Endothelial cell of umbilical vein (primary cell): ENCODE data around the gene USHBP1. TPM values are rescaled to one million over a fixed set of nuclear protein-coding genes. Genes with fewer than 3 reads are reported as not detected.

Experiments used
- BruUV-seq: library from RNA; stranded (reverse); fragments of 400-500 nt; replicated peaks from 2 replicates; lab custom pipeline; 2021; lab: Mats Ljungman, UMichigan
- CTCF ChIA-PET: fragments of 300-600, 350-600 bp; sonication (Branson Sonifier 250); formaldehyde crosslinking; loops from one replicate; lab custom pipeline; 2021; ENCODE audit warnings: antibody characterized with exemption, inconsistent platforms; lab: Charles Lee
- POLR2A ChIA-PET: fragments of 300-600, 350-600 bp; sonication (Branson Sonifier 250); formaldehyde crosslinking; loops from one replicate; lab custom pipeline; 2021; ENCODE audit warnings: antibody characterized with exemption, inconsistent platforms; lab: Charles Lee
- DNase-seq: peaks from one replicate; pipeline ENCODE4 v3.0.0-alpha.2; 2011; ENCODE audit warnings: low read depth, low spot score
- FAIRE-seq: peaks from 2 replicates; lab custom pipeline; 2011; peaks lifted over from hg19 to GRCh38; lab: Jason Lieb, UNC
- H2AFZ ChIP-seq: 2 replicates; pipeline ENCODE4 v1.6.0; 2012; ENCODE audit warnings: low read depth, low read length, control low read depth, inconsistent platforms
- H3K27ac ChIP-seq: 2 replicates; pipeline ENCODE4 v1.5.1; 2011; ENCODE audit warnings: low read depth, mild to moderate bottlenecking, control low read depth, low read length, moderate library complexity; ENCODE audit not compliant: insufficient read depth
- H3K27me3 ChIP-seq, 2 experiments: 2 replicates each; pipeline versions ENCODE4 v1.6.0 to v1.6.1; 2011; ENCODE audit warnings: low read length in 2 of 2, mixed read lengths in 1 of 2; ENCODE audit not compliant: control insufficient read depth in 2 of 2, insufficient read depth in 2 of 2
- H3K36me3 ChIP-seq, 2 experiments: 2 replicates in 1 of 2; 3 replicates in 1 of 2; pipeline ENCODE4 v1.5.1; 2011; ENCODE audit warnings: low read length in 2 of 2, mild to moderate bottlenecking in 1 of 2, moderate library complexity in 1 of 2; ENCODE audit not compliant: control insufficient read depth in 2 of 2, insufficient read depth in 2 of 2; ENCODE audit errors: extremely low read depth in 1 of 2
- H3K4me1 ChIP-seq: 3 replicates; pipeline ENCODE4 v1.5.1; 2011; ENCODE audit warnings: mild to moderate bottlenecking, low read length; ENCODE audit not compliant: control insufficient read depth, insufficient read depth; ENCODE audit errors: extremely low read depth
- H3K4me2 ChIP-seq: 2 replicates; pipeline ENCODE4 v1.6.1; 2011; ENCODE audit warnings: low read length, control low read depth, mixed read lengths; ENCODE audit not compliant: insufficient read depth
- H3K4me3 ChIP-seq, 3 experiments: fragments of 200-600 bp in 1 of 3; sonication (generic), shearing (Covaris generic) in 1 of 3; replicated peaks in 1 of 3; 2 replicates each; pipeline ENCODE4 v1.5.1; 2011 to 2016; ENCODE audit warnings: control low read depth in 3 of 3, low read length in 3 of 3, mild to moderate bottlenecking in 2 of 3, inconsistent platforms in 1 of 3, low read depth in 1 of 3, moderate library complexity in 1 of 3; ENCODE audit not compliant: insufficient read depth in 1 of 3
- H3K79me2 ChIP-seq: 2 replicates; pipeline ENCODE4 v1.6.0; 2012; ENCODE audit warnings: low read length, inconsistent platforms; ENCODE audit not compliant: control insufficient read depth, insufficient read depth
- H3K9ac ChIP-seq: replicated peaks from 2 replicates; pipeline ENCODE3; 2011; ENCODE audit warnings: low read length, control low read depth; ENCODE audit not compliant: insufficient read depth; ENCODE audit errors: extremely low read depth
- H3K9me1 ChIP-seq: replicated peaks from 3 replicates; pipeline ENCODE4 v1.6.0; 2011; ENCODE audit warnings: mild to moderate bottlenecking, low read length; ENCODE audit not compliant: control insufficient read depth, insufficient read depth; ENCODE audit errors: extremely low read depth
- H3K9me3 ChIP-seq: replicated peaks from 2 replicates; pipeline ENCODE4 v1.5.1; 2012; ENCODE audit warnings: low read length, inconsistent platforms; ENCODE audit not compliant: control insufficient read depth, insufficient read depth
- H4K20me1 ChIP-seq: replicated peaks from 2 replicates; pipeline ENCODE3; 2011; ENCODE audit warnings: mild to moderate bottlenecking, low read length; ENCODE audit not compliant: control insufficient read depth, insufficient read depth; ENCODE audit errors: extremely low read depth
- CTCF ChIP-seq, 2 donors: IDR thresholded peaks; 1 replicate in 1 of 2; 2 replicates in 1 of 2; pipeline ENCODE4 v1.5.1; 2011; ENCODE audit warnings: low read length in 2 of 2, mild to moderate bottlenecking in 2 of 2, moderate library complexity in 2 of 2, control low read depth in 1 of 2, inconsistent platforms in 1 of 2, low read depth in 1 of 2; ENCODE audit not compliant: insufficient read depth in 1 of 2; ENCODE audit errors: extremely low read depth in 1 of 2
- EZH2 ChIP-seq: IDR thresholded peaks from 2 replicates; pipeline ENCODE4 v1.6.1; 2012; ENCODE audit warnings: borderline replicate concordance, low read depth, mild to moderate bottlenecking, moderate library complexity, low read length, inconsistent platforms; ENCODE audit not compliant: severe bottlenecking
- FOS ChIP-seq: IDR thresholded peaks from 2 replicates; pipeline ENCODE4 v1.6.1; 2011; ENCODE audit warnings: mild to moderate bottlenecking, low read length, moderate library complexity, borderline replicate concordance; ENCODE audit not compliant: insufficient read depth
- GATA2 ChIP-seq: IDR thresholded peaks from 2 replicates; pipeline ENCODE4 v1.7.0; 2011; ENCODE audit warnings: low read depth, mild to moderate bottlenecking, moderate library complexity, mixed read lengths, low read length; ENCODE audit not compliant: insufficient read length, insufficient read depth
- JUN ChIP-seq: IDR thresholded peaks from 2 replicates; pipeline ENCODE4 v1.6.1; 2011; ENCODE audit warnings: borderline replicate concordance, low read depth; ENCODE audit not compliant: insufficient read length, insufficient read depth
- MAX ChIP-seq: IDR thresholded peaks from 2 replicates; pipeline ENCODE4 v1.6.1; 2011; ENCODE audit not compliant: insufficient read depth, insufficient read length
- MYC ChIP-seq: IDR thresholded peaks from one replicate; pipeline ENCODE4 v1.6.1; 2011; ENCODE audit warnings: mild to moderate bottlenecking, low read depth, low read length
- POLR2A ChIP-seq: IDR thresholded peaks from 2 replicates; pipeline ENCODE4 v1.6.1; 2012; ENCODE audit warnings: low read depth, mild to moderate bottlenecking, control low read depth, low read length
- POLR2AphosphoS5 ChIP-seq: IDR thresholded peaks from 2 replicates; pipeline ENCODE4 v1.6.1; 2012; ENCODE audit warnings: low read depth, mild to moderate bottlenecking, control low read depth, low read length, moderate library complexity; ENCODE audit not compliant: insufficient read depth
- dilution Hi-C: fragments of 300-500 bp; cut with MboI; formaldehyde crosslinking; loops from one replicate; pipeline ENCODE4 v1.15.0; 2019; ENCODE audit warnings: low sequenced_read_pairs; ENCODE audit not compliant: extremely low pct_ligation_motif_present
- intact Hi-C: fragments of 100-400 bp; cut with micrococcal nuclease; formaldehyde crosslinking; loops from one replicate; pipeline ENCODE4 v1.10.0; 2022
- polyA plus RNA-seq, 4 experiments: library from polyadenylated mRNA; depleted of rRNA in 3 of 4; stranded (reverse) in 3 of 4; unstranded in 1 of 4; fragments of >200 nt; gene quantifications; 2 replicates each; pipeline versions ENCODE4 v1.2.1 to v1.2.3, GENCODE V29; 2011 to 2012; ENCODE audit warnings: missing spikeins in 1 of 4
- total RNA-seq: library from RNA; stranded (reverse); gene quantifications from 2 replicates; pipeline ENCODE4 v1.2.3, GENCODE V29; 2021

USHBP1 gene
- total and polyA plus RNA-seq, 2 donors (not counting 3 experiments of a cell fraction or from before 2014, with no cell fraction given), result 14.8 to 20.4 TPM

GRCh38 chr19:17312189-17313113, 47.9 kb upstream of the USHBP1 start:
- Histone ChIP-seq H3K4me1 (peaks cover 8% of the 10 kb centered on the region), H4K20me1 (no peaks in the 10 kb centered on the region), H3K79me2 (peaks cover 34% of the 10 kb centered on the region), H3K9me1 (no peaks in the 10 kb centered on the region), H3K9ac (no peak overlapping the region), H3K27me3 (no peaks in the 10 kb centered on the region), H3K27ac (no peak overlapping the region), H3K4me3 (no peak overlapping the region), H3K9me3 (no peaks in the 10 kb centered on the region), H3K4me2 (no peak overlapping the region), H3K36me3 (peaks cover 6 to 23% of the 10 kb centered on the region in 2 experiments), H2AFZ (no peak overlapping the region)
- FAIRE-seq (no peak), DNase-seq (no peak)
- ChIA-PET POLR2A (no interaction called here), CTCF (interaction anchor here (1.0 kb wide), 1 partner anchor 14 kb away, joined by 3 read pairs; no protein-coding TSS in a partner anchor)
- dilution Hi-C loops (no loop called here), intact Hi-C loops (no loop called here)
- TF ChIP-seq MYC, result no peak
- TF ChIP-seq CTCF (IDR thresholded peaks at IDR 0.05; ENCODE audit: extremely low read depth in 1 of 2, insufficient read depth in 1 of 2, low read depth in 1 of 2, low read length in 2 of 2), result no peak
- TF ChIP-seq MAX, result no peak
- TF ChIP-seq GATA2, result no peak
- no peak for TF ChIP-seq EZH2
- no peak for TF ChIP-seq JUN
- TF ChIP-seq POLR2A, result no peak
- TF ChIP-seq FOS, result no peak
- no peak for TF ChIP-seq POLR2AphosphoS5
- BruUV-seq, result no TSS peak
